Gastroesophageal sphincter (tissue), 4 donors: ENCODE data around the gene CD163. TPM values are rescaled to one million over a fixed set of nuclear protein-coding genes. Genes with fewer than 3 reads are reported as not detected.
A peak's percentile ranks its signal among the peaks of the same experiment; 100 is the strongest.
"Not testable (repeated sequence)": the region's sequence is repeated elsewhere in the genome, so short reads cannot be mapped to it uniquely, and the experiment has no call there.

ENCODE experiments used
- ATAC-seq: fragments of 150-250 bp; one replicate; pipeline ENCODE4 v1.9.1; 2016; ENCODE audit warnings: mild to moderate bottlenecking, moderate library complexity
- H3K27ac ChIP-seq, 4 donors: fragments of 200-600 bp; sonication (generic) in 3 of 4; 1 replicate in 3 of 4; 2 replicates in 1 of 4; pipeline ENCODE4 v1.5.1; 2016 to 2019
- H3K27me3 ChIP-seq: fragments of 200-600 bp; sonication (generic); one replicate; pipeline ENCODE4 v1.5.1; 2019
- H3K36me3 ChIP-seq, 2 donors: fragments of 200-600 bp; sonication (generic); one replicate each; pipeline ENCODE4 v1.5.1; 2019; ENCODE audit warnings: control low read depth in 1 of 2
- H3K4me1 ChIP-seq, 3 donors: fragments of 200-600 bp; sonication (generic); 1 replicate in 2 of 3; 2 replicates in 1 of 3; pipeline ENCODE4 v1.5.1; 2016 to 2019; ENCODE audit warnings: control low read depth in 2 of 3
- H3K4me3 ChIP-seq, 2 donors: fragments of 200-600 bp; sonication (generic); one replicate each; pipeline ENCODE4 v1.5.1; 2019; ENCODE audit warnings: mild to moderate bottlenecking in 1 of 2, moderate library complexity in 1 of 2
- H3K9me3 ChIP-seq, 3 donors: fragments of 200-600 bp; sonication (generic); one replicate each; pipeline ENCODE4 v1.5.1; 2017 to 2019; ENCODE audit warnings: control low read depth in 2 of 3
- EP300 ChIP-seq: sonication (generic); formaldehyde crosslinking; IDR thresholded peaks from one replicate; pipeline ENCODE4 v1.6.1; 2017; ENCODE audit warnings: antibody characterized with exemption, mild to moderate bottlenecking
- POLR2A ChIP-seq, 2 donors: fragments of 450-650 bp; IDR thresholded peaks; one replicate each; pipeline ENCODE4 v1.6.1; 2017; ENCODE audit warnings: antibody characterized with exemption in 2 of 2, mild to moderate bottlenecking in 2 of 2, moderate library complexity in 1 of 2
- POLR2AphosphoS5 ChIP-seq: sonication (generic); formaldehyde crosslinking; IDR thresholded peaks from one replicate; pipeline ENCODE4 v1.6.1; 2017; ENCODE audit warnings: antibody characterized with exemption
- WGBS, 2 donors: methylation state at CpG; one replicate each; pipeline ENCODE4 v1.1.5; 2018; ENCODE audit warnings: low coverage in 1 of 2; 5-methylcytosine and 5-hydroxymethylcytosine counted together
- total RNA-seq, 4 donors: library from RNA; depleted of rRNA; stranded (reverse); fragments of >200 nt; gene quantifications; one replicate each; pipeline ENCODE4 v1.1.0, GENCODE V29; 2016
- TF ChIP-seq, protein P1 (sequence below), 4 experiments: fragments of 200-600 bp in 2 of 4; fragments of 450-650 bp in 2 of 4; sonication (generic) in 1 of 4; IDR thresholded peaks; one replicate each; pipeline ENCODE4 v1.5.1; 2017 to 2019; ENCODE audit warnings: antibody characterized with exemption in 4 of 4, mild to moderate bottlenecking in 2 of 4, moderate library complexity in 2 of 4

CD163 gene
- total RNA-seq, 4 donors from 2014 or later, result 68.5 to 397 (median 218) TPM

- WGBS, 2 donors, result 69 to 95% methylated on average over 1 of the region's 1 CpG
- Histone ChIP-seq H3K36me3 (no peaks in the 10 kb centered on the region), H3K9me3 (peaks cover 0 to 9% (median 0%) of the 10 kb centered on the region in 3 donors), H3K27me3 (peaks cover 30% of the 10 kb centered on the region), H3K4me3 (no peak overlapping the region), H3K27ac (no peak overlapping the region), H3K4me1 (peaks cover 0 to 6% (median 0%) of the 10 kb centered on the region in 3 donors)
- ATAC-seq, result no peak
- no peak for TF ChIP-seq POLR2A (IDR thresholded peaks at IDR 0.05)
- TF ChIP-seq, protein P1, sequence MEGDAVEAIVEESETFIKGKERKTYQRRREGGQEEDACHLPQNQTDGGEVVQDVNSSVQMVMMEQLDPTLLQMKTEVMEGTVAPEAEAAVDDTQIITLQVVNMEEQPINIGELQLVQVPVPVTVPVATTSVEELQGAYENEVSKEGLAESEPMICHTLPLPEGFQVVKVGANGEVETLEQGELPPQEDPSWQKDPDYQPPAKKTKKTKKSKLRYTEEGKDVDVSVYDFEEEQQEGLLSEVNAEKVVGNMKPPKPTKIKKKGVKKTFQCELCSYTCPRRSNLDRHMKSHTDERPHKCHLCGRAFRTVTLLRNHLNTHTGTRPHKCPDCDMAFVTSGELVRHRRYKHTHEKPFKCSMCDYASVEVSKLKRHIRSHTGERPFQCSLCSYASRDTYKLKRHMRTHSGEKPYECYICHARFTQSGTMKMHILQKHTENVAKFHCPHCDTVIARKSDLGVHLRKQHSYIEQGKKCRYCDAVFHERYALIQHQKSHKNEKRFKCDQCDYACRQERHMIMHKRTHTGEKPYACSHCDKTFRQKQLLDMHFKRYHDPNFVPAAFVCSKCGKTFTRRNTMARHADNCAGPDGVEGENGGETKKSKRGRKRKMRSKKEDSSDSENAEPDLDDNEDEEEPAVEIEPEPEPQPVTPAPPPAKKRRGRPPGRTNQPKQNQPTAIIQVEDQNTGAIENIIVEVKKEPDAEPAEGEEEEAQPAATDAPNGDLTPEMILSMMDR (IDR thresholded peaks at IDR 0.05), result no peak
- no peak for TF ChIP-seq EP300
- TF ChIP-seq POLR2AphosphoS5, result no peak
Observed at GRCh38 chr12:7441216-7441615, 62.4 kb downstream of the CD163 start.

DNA sequence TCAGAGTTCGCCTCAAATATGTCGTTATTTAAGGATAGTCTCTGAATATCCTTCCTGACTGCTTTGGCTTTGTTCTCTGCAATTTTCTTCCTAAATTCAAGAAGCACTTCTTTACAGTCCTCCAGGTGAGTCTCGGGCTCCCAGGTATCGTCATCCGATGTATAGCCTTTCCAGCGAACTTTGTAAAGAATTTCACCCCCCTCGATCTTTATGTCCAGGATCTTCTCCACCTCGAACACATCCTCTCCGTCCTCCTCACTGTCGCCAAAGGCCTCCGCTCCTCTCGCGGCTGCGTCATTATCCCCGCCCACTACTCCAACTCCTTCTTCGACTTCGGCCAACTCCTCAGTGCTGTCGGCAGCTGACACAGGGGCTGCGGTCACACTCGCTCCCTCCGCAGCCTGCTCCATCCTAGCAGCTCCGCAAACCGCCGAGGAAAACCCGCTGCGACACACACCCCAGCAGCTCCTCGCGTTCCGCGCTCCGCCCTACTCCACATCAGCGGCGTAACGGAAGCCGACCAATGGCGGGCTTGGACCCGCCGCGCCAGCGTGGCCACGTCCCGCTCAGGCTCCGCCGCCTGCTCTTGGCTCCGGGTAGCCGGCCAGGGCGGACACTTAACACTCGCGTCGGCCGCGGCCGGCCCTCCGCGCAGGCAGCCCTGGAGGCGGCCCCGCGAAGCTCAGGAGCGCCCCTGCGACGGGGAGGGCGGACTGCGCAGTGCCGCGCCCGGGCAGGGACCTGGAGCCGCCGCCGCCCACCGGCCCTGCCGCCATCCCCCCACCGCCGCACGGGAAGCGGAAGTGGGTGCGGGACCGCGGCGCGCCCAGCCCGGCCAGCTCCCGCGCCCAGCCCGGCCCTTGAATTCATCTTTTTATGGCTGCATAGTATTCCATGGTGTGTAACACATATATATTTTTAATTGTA lies 63.7 kb downstream of the CD163 start:
- WGBS, 2 donors, result 15 to 27% methylated on average over 30 to 46 of the region's 84 CpGs
- Histone ChIP-seq H3K27me3 (peaks cover 30% of the 10 kb centered on the region), H3K9me3 (peaks cover 0 to 9% (median 0%) of the 10 kb centered on the region in 3 donors), H3K36me3 (no peaks in the 10 kb centered on the region), H3K4me3 (peak overlapping the region in 1 of 2 donors; percentile 40), H3K27ac (no peak overlapping the region), H3K4me1 (peaks cover 0 to 6% (median 0%) of the 10 kb centered on the region in 3 donors)
- TF ChIP-seq, protein P1 (IDR thresholded peaks at IDR 0.05), result no peak
- TF ChIP-seq POLR2AphosphoS5 (no peak), EP300 (no peak), POLR2A (IDR thresholded peaks at IDR 0.05) (no peak)
- peak; percentile 41 for ATAC-seq

DNA sequence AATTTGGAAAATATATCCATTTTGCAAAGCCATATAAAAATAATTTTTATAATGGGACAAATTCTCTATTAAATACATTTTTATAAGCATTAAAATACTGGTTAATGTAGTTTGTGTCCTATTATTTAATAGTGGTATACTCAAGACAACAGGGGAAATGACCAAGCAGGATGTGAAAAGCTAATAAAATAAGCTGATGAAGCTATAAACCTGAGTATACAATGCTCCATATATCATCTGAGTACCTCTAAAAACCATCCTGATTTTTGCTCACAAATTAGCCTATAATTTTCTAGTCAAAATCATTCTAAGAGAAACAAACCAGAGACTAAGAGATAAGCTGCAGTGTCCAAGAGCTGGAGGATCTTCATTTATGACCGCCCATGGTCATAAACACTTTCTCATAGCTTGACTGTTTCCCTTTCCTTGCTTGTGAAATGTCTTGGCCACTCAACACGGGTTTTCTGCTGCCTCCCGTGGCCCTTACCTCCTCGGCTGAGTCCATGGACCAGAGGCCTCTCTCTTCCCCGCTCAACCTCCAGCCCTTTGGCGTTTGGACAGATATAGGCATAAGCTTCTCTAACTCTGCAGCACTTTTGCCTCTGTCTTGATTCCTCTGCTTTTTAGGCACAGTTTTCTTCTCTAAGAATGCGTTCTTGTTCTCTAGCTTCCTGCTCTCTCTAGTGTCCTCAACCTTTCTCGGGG lies 65.1 kb downstream of the CD163 start:
- WGBS, 2 donors, result 83 to 85% methylated on average over 8 of the region's 8 CpGs
- H3K36me3 ChIP-seq, H3K9me3 ChIP-seq, H3K4me3 ChIP-seq, ATAC-seq, H3K4me1 ChIP-seq, H3K27ac ChIP-seq: not testable (repeated sequence)
- H3K27me3 ChIP-seq, result peaks cover 30% of the 10 kb centered on the region

- H3K36me3 ChIP-seq, H3K9me3 ChIP-seq, H3K4me1 ChIP-seq, H3K27ac ChIP-seq, ATAC-seq, H3K4me3 ChIP-seq: not testable (repeated sequence)
- 76 to 84% methylated on average over 3 of the region's 3 CpGs for WGBS, 2 donors
- H3K27me3 ChIP-seq, result peaks cover 30% of the 10 kb centered on the region
Observed at GRCh38 chr12:7437494-7437893, 66.1 kb downstream of the CD163 start.

DNA sequence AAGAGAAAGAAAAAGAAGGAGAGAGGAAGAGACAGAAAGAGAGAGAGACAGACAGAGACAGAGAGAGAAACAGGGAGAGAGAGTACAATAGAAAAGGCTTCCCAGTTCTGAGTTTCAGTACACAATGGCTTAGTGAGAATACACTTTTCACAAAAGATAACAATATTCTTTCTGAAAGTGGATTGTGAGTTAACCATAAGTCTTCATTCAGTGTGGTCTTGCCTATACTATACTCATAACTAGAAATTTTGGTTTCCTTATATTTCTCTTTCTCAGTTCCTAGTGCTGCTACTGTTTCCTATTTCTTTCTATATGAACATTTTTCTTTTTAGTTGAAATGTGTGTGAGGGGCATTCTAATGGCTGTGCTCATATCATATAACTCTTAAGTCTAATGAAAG lies 68.9 kb downstream of the CD163 start:
- TF ChIP-seq POLR2A (IDR thresholded peaks at IDR 0.05), result no peak
- TF ChIP-seq POLR2AphosphoS5, result no peak
- TF ChIP-seq EP300, result no peak
- TF ChIP-seq, protein P1 (IDR thresholded peaks at IDR 0.05), result no peak
- peaks cover 0 to 1% (median 0%) of the 10 kb centered on the region in 3 donors for H3K4me1 ChIP-seq
- H3K36me3 ChIP-seq, result no peaks in the 10 kb centered on the region
- no peak overlapping the region for H3K27ac ChIP-seq
- H3K4me3 ChIP-seq, result no peak overlapping the region
- H3K27me3 ChIP-seq, result peaks cover 10% of the 10 kb centered on the region
- H3K9me3 ChIP-seq, result peaks cover 0 to 2% (median 0%) of the 10 kb centered on the region in 3 donors
- ATAC-seq, result no peak
